HL-60 (cell line): ENCODE results near the gene SHF.

ENCODE experiments used
- GABPA ChIP-seq: IDR thresholded peaks from 2 replicates; pipeline ENCODE4 v1.6.1; 2012; ENCODE audit warnings: low read depth
- TF ChIP-seq, protein P1 (sequence below): IDR thresholded peaks from one replicate; pipeline ENCODE4 v1.5.1; 2011; ENCODE audit warnings: low read length, control low read depth, inconsistent platforms; ENCODE audit not compliant: insufficient read depth
- TF ChIP-seq, protein P2 (sequence below): IDR thresholded peaks from 2 replicates; pipeline ENCODE4 v1.6.1; 2012; ENCODE audit warnings: low read depth; ENCODE audit not compliant: insufficient replicate concordance

- TF ChIP-seq, protein P1, sequence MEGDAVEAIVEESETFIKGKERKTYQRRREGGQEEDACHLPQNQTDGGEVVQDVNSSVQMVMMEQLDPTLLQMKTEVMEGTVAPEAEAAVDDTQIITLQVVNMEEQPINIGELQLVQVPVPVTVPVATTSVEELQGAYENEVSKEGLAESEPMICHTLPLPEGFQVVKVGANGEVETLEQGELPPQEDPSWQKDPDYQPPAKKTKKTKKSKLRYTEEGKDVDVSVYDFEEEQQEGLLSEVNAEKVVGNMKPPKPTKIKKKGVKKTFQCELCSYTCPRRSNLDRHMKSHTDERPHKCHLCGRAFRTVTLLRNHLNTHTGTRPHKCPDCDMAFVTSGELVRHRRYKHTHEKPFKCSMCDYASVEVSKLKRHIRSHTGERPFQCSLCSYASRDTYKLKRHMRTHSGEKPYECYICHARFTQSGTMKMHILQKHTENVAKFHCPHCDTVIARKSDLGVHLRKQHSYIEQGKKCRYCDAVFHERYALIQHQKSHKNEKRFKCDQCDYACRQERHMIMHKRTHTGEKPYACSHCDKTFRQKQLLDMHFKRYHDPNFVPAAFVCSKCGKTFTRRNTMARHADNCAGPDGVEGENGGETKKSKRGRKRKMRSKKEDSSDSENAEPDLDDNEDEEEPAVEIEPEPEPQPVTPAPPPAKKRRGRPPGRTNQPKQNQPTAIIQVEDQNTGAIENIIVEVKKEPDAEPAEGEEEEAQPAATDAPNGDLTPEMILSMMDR: no peak
- TF ChIP-seq, protein P2, sequence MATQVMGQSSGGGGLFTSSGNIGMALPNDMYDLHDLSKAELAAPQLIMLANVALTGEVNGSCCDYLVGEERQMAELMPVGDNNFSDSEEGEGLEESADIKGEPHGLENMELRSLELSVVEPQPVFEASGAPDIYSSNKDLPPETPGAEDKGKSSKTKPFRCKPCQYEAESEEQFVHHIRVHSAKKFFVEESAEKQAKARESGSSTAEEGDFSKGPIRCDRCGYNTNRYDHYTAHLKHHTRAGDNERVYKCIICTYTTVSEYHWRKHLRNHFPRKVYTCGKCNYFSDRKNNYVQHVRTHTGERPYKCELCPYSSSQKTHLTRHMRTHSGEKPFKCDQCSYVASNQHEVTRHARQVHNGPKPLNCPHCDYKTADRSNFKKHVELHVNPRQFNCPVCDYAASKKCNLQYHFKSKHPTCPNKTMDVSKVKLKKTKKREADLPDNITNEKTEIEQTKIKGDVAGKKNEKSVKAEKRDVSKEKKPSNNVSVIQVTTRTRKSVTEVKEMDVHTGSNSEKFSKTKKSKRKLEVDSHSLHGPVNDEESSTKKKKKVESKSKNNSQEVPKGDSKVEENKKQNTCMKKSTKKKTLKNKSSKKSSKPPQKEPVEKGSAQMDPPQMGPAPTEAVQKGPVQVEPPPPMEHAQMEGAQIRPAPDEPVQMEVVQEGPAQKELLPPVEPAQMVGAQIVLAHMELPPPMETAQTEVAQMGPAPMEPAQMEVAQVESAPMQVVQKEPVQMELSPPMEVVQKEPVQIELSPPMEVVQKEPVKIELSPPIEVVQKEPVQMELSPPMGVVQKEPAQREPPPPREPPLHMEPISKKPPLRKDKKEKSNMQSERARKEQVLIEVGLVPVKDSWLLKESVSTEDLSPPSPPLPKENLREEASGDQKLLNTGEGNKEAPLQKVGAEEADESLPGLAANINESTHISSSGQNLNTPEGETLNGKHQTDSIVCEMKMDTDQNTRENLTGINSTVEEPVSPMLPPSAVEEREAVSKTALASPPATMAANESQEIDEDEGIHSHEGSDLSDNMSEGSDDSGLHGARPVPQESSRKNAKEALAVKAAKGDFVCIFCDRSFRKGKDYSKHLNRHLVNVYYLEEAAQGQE: no peak
- TF ChIP-seq GABPA: no peak
Measured at GRCh38 chr15:45185069-45185779, 2.5 kb downstream of the SHF start.
